Measurements from ENCODE around the gene ASB18. TPM values are rescaled to one million over a fixed set of nuclear protein-coding genes. Genes with fewer than 3 reads are reported as not detected.

Gene ASB18
- total RNA-seq, 2 donors from 2014 or later: 1.9 to 7.6 TPM

GRCh38 chr2:236306825-236307540, 42.8 kb upstream of the ASB18 start:
- no peak for TF ChIP-seq CTCF (IDR thresholded peaks at IDR 0.05)
- H3K4me1 ChIP-seq: no peaks in the 10 kb centered on the region
- no peaks in the 10 kb centered on the region for H3K27me3 ChIP-seq
- H3K9me3 ChIP-seq: peaks cover 0 to 2% of the 10 kb centered on the region in 2 donors
- peak; percentile 11 for DNase-seq (ENCODE audit: low spot score)
- H3K27ac ChIP-seq: no peak overlapping the region
- no peaks in the 10 kb centered on the region for H3K36me3 ChIP-seq
- H3K4me3 ChIP-seq: no peak overlapping the region

- DNase-seq (ENCODE audit: low spot score): no peak
- no peaks in the 10 kb centered on the region for H3K4me1 ChIP-seq
- no peak for TF ChIP-seq CTCF (IDR thresholded peaks at IDR 0.05)
- no peaks in the 10 kb centered on the region for H3K9me3 ChIP-seq
- H3K27ac ChIP-seq: no peak overlapping the region
- H3K27me3 ChIP-seq: no peaks in the 10 kb centered on the region
- no peak overlapping the region for H3K4me3 ChIP-seq
- no peaks in the 10 kb centered on the region for H3K36me3 ChIP-seq
These were observed 41.9 kb upstream of the ASB18 start for GRCh38 chr2:236305964-236306605.

- Histone ChIP-seq H3K4me1 (no peaks in the 10 kb centered on the region), H3K27ac (no peak overlapping the region)
- DNase-seq (ENCODE audit: low spot score): peak; percentile 36
These were observed 41.3 kb upstream of the ASB18 start for GRCh38 chr2:236305531-236305930.

GRCh38 chr2:236303935-236304334, 39.7 kb upstream of the ASB18 start:
- no peak for DNase-seq (ENCODE audit: low spot score)
- H3K27ac ChIP-seq: no peak overlapping the region
- H3K9me3 ChIP-seq: no peaks in the 10 kb centered on the region
- H3K4me1 ChIP-seq: no peaks in the 10 kb centered on the region
- H3K4me3 ChIP-seq: no peak overlapping the region
- no peaks in the 10 kb centered on the region for H3K27me3 ChIP-seq
- TF ChIP-seq CTCF (IDR thresholded peaks at IDR 0.05): no peak
- no peaks in the 10 kb centered on the region for H3K36me3 ChIP-seq

More at GRCh38 chr2:236305531-236305930, 41.3 kb upstream of the ASB18 start:
- H3K27me3 ChIP-seq: no peaks in the 10 kb centered on the region
- H3K36me3 ChIP-seq: no peaks in the 10 kb centered on the region
- TF ChIP-seq CTCF (IDR thresholded peaks at IDR 0.05): no peak
- no peak overlapping the region for H3K4me3 ChIP-seq
- no peaks in the 10 kb centered on the region for H3K9me3 ChIP-seq

- Histone ChIP-seq H3K27me3 (no peaks in the 10 kb centered on the region), H3K27ac (no peak overlapping the region)
- no peak for TF ChIP-seq CTCF (IDR thresholded peaks at IDR 0.05)
These were observed 38.3 kb upstream of the ASB18 start for GRCh38 chr2:236302555-236302954.

More at GRCh38 chr2:236302555-236302954, 38.3 kb upstream of the ASB18 start:
- Histone ChIP-seq H3K9me3 (no peaks in the 10 kb centered on the region), H3K4me1 (no peaks in the 10 kb centered on the region), H3K36me3 (no peaks in the 10 kb centered on the region), H3K4me3 (no peak overlapping the region)
- no peak for DNase-seq (ENCODE audit: low spot score)
